Body of pancreas (tissue), 4 donors: Measurements from ENCODE around the gene HIBCH.

ENCODE experiments used
- CTCF ChIP-seq, 7 experiments: fragments of 450-650 bp in 4 of 7; fragments of 200-600 bp in 3 of 7; sonication (generic) in 3 of 7; IDR thresholded peaks; one replicate each; pipeline ENCODE4 v1.5.1; 2016 to 2019; ENCODE audit warnings: antibody characterized with exemption in 7 of 7
- POLR2A ChIP-seq, 3 donors: fragments of 450-650 bp; IDR thresholded peaks; one replicate each; pipeline ENCODE4 v1.6.1; 2016; ENCODE audit warnings: antibody characterized with exemption in 3 of 3, mild to moderate bottlenecking in 2 of 3

GRCh38 chr2:190334479-190335224 lies 15.0 kb upstream of the HIBCH start:
- no peak for TF ChIP-seq CTCF (IDR thresholded peaks at IDR 0.05)
- TF ChIP-seq POLR2A (IDR thresholded peaks at IDR 0.05): no peak
